Prostate gland (tissue), 2 donors: ENCODE results near the gene CNTNAP2.

Experiments used
- POLR2A ChIP-seq: fragments of 450-650 bp; IDR thresholded peaks from one replicate; pipeline ENCODE4 v1.6.1; 2016; ENCODE audit warnings: antibody characterized with exemption, mild to moderate bottlenecking
- TF ChIP-seq, protein P1 (sequence below), 4 experiments: fragments of 200-600 bp in 2 of 4; fragments of 450-650 bp in 2 of 4; sonication (generic) in 2 of 4; IDR thresholded peaks; 1 replicate in 3 of 4; 2 replicates in 1 of 4; pipeline ENCODE4 v1.5.1; 2016 to 2019; ENCODE audit warnings: antibody characterized with exemption in 4 of 4, mild to moderate bottlenecking in 2 of 4, moderate library complexity in 2 of 4

DNA sequence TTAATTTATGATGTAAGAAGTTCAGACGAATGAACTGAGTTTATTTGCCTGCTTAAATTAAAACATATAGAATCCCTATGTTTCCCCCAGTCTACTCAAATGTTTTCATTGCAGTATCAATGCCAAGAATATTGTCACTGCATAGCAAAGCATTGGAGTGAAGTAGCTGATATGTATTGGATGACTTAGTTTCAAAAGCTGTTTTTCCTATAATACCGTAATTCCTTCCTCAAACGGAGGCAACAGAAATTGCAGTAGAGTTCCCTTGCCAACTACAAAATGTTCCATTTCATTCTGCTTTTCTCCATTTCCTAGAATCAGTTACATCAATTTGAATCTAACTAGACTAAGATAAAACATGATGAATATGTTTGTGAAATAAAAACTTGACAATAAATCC is 174.1 kb downstream of the CNTNAP2 start:
- TF ChIP-seq, protein P1, sequence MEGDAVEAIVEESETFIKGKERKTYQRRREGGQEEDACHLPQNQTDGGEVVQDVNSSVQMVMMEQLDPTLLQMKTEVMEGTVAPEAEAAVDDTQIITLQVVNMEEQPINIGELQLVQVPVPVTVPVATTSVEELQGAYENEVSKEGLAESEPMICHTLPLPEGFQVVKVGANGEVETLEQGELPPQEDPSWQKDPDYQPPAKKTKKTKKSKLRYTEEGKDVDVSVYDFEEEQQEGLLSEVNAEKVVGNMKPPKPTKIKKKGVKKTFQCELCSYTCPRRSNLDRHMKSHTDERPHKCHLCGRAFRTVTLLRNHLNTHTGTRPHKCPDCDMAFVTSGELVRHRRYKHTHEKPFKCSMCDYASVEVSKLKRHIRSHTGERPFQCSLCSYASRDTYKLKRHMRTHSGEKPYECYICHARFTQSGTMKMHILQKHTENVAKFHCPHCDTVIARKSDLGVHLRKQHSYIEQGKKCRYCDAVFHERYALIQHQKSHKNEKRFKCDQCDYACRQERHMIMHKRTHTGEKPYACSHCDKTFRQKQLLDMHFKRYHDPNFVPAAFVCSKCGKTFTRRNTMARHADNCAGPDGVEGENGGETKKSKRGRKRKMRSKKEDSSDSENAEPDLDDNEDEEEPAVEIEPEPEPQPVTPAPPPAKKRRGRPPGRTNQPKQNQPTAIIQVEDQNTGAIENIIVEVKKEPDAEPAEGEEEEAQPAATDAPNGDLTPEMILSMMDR (IDR thresholded peaks at IDR 0.05) = no peak
- TF ChIP-seq POLR2A = no peak
